CD4-positive, alpha-beta T cell treated with Interferon alpha-2 for 1 hour (primary cell): ENCODE data around the gene SCARF1.

Experiments
- DNase-seq, 2 donors: peaks; one replicate each; pipeline ENCODE4 v3.0.0-alpha.2; 2020 to 2022

Gene SCARF1

DNA sequence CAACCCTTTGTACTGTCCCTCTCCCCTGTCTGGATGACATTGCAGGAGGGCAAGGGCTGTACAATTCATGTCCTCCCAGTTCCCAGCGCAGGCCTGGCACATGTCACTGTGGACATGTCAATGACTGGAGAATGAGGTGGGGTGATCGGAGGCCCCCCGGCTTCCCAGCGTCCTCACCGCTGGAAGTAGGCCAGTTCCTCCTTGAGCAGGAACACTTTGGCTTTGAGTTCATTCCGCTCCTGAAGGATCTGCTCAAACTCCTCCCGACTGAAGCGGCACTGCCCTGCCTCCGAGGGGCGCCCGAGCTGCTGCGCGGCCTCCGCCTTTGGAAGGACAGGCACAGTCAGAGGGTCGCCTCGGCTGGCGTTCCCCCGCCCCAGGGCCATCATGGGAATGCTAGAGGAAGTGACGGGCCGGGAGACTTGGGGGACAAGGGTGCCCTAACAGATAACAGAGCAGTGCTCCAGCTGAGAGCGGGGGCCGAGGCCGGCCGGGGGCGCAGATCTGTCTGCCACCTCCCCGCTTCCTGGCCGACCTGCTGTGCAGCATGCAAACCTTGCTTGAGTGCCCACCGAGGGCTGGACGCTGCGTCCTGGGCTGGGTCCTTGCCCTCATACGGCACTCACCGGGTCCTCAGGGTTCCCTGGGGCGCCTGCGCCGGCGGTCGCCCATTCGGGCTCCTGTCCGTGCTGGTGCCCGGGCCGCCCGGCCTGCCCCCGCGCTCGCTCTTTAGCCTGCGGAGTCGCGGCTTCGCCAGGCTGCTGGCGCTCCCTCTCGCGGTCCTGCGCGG, 2.8 kb upstream of the SCARF1 start:
- no peak for DNase-seq

DNA sequence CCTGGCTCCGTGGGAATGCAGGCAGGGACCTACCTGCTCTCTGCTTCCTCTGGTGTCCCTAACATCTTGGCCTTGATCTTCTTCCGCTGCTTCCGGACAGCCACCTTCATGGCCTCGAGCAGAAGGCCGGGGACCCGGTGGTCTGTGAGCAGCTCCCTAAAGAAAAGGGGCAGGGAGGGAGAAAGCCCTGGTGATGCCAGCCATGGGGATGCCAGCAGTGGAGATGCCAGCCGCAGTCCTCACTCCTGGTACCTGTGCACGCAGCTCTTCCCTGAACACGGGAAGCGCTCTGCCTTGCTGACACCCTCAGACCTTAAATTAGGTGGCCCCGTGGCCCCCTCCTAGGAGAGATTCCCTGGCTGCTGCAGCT, 2.3 kb upstream of the SCARF1 start:
- DNase-seq = no peak

DNA sequence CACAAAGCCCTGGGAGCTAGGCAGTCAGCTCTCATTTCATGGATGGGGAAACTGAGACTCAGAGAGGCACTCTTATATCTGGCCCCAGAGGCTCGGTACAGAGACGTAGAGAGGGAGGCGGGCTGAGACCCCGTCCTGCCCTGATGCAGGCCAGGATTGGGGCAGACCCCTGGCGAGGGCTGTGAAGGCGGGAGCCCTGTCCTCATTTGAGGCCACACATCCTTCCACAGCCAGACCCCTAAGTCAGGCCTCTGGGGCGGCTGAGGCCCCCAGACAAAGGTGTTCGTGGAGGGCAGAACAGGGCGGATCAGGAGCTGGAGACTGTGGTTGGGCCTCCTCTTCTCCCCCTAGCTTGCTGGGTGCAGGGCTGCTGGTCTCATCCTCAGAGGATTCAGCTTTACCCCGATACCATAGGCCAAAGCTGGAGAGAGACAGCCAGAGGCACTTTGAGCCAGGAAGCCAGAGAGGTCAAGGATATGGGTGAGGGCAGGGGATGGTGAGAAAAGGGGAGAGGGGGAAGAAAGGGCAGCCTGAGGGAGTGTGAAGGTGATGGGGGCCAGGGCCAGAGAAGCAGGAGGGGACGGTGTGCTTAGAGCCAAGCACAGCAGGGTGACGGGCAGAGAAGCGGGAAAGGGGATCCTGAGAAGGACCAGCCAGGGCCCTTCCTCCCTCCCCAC, 805 bp upstream of the SCARF1 start:
- no peak for DNase-seq

DNA sequence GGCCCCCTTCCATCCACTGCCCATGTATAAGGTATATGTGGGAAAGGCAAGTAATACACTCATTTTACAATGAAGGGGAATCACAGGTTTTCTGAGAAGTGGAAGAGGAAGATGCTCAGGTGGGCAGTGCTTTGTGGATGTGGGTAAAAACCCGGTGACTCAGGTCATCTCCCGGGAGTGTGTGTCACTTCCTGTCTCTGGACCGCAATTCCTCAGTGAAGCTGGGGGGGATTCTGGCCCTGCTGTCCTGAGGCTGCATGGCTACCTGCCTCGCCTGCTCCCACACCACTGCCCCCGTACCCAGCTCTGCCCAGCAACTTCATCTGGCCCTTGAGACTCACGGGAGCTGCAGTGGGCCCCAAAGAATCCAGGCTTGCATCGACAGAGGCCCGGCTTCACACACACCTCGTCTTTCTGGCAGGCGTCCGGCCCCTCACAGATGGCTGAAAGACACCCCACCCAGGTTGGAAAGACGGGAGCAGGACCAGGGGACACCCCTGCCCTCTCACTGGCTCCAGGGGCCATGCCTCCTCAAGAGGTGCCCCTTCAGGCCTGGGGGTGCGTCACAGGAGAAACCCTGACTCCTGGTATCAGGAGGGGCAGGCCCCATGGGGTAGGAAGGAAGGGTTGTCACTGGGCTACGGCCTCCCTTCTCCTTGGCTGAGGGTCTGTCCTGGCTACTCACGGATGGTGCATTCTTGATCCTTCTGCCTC, 882 bp downstream of the SCARF1 start:
- peak; percentile 42 to 67 for DNase-seq

DNA sequence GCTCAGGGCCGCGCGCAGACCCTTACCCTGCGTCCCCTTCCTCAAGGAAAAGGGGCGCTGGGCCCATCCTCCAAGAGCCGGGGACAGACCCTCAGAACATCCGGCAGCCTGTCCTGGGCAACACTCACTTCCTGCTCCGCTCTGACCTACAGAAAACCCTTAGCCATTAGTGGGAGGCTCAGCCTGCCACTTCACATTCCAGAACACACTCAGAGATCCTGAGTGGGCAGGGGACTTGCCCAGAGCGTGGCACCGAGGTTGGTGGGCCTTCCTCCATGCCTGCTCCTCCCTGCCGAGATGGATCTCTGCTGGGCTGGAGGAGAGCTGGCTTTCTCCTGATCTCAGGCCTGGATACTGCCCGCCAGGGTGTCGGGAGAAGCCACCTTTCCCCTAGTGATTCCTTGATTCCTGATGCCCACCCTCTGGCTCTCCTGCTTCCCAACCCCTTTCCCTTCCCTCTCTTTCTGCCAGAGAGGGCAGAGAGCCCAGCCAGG, 1.5 kb downstream of the SCARF1 start:
- peak in 1 of 2 donors; percentile 5 for DNase-seq

DNA sequence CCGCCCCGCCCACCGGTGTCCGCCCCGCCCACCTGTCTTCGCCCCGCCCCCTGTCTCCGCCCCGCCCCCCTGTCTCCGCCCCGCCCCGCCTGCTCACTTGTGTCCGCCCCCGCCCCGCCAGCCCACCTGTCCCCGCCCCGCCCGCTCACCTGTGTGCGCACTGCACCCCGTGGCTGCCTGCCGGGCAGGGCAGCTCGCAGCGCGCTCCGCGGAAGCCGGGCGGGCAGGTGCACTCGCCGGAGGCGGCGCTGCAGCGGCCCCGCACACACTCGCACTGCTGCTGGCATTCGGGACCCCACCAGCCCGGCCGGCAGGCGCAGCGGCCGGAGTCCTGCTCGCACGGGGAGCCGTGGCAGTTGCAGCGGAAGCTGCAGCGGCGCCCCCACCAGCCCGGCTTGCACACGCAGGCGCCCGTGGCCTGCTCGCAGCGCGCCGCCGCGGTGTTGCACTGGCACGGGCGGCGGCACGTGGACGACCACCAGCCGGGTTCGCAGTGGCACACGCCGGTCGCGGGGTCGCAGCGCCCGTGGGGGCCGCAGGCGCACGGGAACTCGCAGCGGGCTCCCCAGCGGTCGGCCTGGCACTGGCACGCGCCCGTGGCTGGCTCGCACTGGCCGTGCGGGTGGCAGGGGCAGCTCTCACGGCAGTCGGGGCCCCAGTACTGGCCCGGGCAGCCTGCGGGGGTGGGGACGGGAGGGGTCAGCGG, 2.1 kb downstream of the SCARF1 start:
- peak; percentile 67 to 77 for DNase-seq

DNA sequence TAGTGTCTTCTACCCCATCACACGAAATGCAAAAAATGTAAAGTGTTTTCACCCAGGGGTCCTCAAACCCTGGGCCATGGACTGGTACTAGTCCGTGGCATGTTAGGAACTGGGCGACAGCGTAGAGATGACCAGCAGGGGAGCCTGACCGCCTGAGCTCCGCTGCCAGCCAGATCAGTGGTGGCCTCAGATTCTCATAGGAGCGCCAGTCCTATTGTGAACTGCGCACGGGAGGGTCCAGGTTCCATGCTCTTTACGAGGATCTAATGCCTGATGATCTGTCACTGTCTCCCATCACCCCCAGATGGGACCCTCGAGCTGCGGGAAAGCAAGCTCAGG, 4.5 kb downstream of the SCARF1 start:
- no peak for DNase-seq

DNA sequence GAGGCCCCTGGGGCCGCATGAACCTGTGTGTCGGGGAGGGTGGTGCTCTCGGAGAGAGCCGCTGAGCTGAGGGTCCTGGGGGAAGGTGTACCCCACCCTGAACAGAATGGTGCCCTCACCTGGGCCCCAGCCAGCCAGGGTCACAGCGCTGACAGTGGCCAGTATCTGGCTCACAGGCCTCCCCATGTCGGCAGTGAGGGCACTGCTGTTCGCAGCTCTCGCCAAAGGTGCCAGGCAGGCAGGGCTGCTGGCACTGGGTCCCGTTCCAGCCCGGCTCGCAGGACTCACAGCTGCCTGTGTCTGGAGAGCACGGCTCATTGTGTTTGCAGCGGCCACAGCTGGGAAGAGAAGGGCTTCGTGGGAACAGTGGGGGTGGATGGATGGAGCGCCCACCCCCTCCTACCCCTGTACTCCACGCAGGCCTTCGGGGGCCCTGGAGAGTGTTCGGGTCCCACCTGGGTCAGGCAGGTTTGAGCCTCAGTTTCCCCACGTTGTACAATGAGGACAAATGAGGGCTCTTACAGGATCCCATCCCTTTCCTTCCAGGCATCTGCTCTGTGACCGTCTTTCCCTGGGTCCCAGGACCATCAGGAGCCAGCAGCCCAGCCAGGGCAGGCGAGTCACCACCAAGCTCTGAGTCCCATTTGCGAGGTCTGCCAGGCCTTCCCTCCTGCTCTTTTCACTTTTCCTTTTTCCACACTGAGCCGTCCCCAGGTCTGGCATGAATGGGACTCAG, 5.0 kb downstream of the SCARF1 start:
- peak in 1 of 2 donors; percentile 4 for DNase-seq

DNA sequence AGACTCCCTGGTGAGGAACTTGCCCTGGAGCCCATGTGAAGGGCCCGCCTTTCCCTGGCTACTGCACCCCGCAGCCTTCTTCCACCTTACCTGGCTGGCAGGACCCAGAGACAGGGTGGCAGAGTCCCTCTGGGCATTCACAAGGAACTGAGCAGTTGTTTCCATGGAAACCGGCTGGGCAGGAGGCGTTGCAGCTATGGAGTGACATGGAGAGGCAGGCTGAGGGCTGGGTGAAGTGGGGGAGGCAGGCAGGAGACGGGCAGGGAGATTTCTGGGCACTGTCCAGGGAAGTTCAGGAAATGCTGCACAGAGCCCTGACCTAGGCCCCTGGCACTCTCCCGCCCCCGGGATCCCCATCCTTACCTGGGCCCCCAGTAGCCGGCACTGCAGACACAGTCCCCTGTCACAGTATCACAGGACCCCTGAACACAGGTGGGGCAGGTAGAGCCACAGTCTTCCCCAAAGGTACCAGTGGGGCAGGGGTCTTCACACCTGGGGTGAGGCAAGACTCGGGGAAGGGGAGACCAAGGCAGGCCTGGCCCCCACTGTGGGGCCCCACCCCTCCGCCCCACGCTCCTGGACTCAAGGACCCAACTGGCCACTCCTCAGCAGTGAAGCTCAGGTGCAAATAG, 5.9 kb downstream of the SCARF1 start:
- DNase-seq = no peak

DNA sequence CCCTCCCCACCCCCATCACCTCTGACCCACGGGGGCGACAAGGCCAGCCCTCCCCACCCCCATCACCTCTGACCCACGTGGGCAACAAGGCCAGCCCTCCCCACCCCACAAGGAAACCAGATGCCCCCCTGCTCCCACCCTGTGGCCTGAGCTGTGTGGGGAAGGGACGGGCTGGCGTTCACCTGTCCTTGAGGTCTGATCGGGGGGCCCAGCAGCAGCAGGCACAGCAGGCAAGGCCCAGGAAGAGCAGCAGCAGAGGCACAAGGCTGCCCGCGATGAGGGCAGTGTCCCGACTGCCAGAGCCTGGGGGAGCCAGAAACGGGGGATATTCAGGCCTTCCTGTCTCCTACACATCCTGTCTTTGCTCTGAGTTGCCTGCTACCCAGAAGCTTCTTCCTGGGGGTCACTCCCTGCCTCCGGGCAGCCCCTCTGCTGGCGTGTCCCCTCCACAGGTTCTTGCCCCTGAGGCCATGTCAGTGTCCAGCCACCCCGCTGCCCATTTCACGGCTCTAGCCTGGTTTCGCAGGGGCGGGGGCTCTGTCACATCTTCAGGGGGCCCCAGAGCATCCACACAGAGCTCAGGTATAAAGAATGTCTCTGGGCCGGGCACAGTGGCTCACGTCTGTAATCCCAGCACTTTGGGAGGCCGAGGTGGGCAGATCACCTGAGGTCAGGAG, 6.8 kb downstream of the SCARF1 start:
- no peak for DNase-seq

DNA sequence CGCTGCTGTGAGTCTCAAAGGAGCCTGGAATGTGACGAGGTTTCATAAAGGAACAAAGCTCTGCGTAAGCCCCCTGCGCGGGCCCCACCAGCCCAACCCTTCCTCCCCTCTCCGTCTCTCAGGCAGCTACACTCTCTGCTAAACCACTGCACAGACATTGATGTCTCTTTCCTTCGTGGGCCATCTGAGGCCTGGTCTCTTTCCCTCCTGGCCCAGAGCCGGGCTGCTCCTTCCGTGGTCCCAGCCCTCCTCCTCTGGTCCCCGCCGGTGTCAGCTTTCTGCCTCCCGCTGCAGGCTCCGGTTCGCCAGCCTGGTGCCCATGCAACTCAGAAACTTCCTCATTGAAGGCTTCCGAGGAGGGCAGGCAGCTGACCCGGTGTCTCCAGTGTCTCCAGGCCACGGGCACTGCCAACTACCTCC, 7.4 kb downstream of the SCARF1 start:
- DNase-seq = no peak

DNA sequence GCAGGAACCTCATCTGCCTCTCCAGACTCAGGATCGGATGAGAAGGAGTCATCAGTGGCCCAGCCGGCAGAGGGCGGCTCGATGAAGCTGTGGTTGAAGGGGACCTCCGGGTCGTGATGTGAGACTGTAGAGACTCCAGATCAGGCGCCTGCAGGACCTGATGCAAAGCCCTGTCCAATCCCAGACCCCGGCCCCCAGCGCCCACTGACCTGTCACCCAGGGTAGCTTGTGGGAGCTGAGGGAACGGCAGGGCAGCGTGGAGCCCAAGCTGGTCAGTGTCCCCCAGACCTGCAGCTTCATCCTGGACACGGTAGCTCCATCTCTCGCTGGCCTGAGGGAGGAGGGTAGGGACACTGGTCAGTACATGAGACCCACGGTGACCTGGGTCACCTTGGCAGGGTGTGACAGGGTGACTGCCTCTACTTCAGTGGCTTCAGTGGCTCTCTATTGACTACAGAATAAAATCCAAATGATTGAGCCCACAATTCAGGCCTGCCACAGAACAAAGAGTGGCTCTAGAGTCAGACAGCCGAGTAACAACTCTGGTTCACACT, 8.7 kb downstream of the SCARF1 start:
- DNase-seq = no peak

DNA sequence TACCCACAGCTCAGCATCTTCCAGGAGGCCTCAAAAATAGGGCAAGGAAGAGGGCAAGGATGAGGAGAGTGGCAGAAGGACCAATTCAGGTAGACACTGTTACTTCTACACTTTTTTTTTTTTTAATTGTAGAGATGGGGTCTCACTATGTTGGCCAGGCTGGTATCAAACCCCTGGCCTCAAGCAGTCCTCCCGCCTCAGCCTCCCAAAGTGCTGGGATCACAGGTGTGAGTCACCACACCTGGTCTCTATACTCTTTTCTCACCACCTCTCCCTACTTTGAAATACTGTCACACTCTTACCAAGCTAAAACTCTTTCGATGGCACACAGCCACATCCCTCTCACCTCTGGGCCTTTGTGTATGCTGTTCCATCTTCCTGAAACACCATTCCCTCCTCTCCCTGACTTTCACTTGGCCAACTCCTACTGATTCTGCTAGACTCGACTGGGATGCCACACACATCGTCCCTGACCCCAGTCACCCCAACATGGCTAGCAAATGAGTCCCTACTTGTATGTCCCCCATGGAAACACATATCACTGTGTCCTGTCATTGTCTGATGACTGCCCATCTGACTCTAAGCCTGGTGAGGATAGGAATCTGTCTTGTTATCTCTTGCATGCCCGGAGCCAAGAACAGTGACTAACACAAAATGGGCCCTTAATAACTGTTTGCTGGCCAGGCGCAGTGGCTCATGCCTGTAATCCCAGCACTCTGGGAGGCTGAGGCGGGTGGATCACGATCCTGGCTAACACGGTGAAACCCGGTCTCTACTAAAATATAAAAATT, 9.7 kb downstream of the SCARF1 start:
- no peak for DNase-seq

DNA sequence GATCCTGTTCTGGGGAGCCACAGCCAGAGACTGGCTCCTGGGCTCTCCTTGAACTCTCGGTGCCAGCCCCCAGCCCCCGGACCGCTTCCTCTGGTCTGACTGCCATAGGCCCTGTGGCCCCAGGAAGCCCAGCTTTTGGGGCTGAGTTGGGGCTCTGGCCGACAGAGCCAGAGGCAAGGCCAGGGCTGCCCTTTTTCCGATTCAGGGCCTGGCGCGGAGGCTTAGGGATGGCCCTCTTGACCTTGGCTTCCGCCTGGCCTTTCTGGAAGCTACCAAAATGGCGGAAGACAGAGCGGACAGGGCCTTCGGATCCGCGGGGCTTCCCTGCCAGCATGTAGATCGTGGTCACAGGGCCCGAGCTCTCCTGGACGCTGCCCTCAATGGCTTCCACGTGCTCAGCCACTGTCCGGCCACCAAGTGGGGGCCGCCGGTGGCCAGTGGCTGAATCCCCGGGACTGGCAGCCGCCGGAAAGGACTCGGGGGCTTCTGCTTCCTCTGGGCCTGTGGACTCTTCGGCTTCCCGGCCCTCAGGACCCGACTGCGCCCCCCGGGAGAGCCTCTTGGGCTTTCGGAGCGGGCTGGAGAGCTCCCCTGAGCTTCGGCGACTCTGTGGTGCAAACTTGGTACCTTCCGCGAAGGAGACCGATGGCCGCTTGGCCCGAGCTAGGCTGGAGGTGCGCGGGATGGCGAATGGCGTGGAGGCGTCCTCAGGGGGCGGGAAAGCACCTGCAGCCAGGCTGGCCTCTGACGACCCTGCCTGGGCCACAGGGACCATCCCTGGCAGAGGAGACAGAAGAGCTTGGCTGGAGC, 10.5 kb downstream of the SCARF1 start:
- DNase-seq = no peak

DNA sequence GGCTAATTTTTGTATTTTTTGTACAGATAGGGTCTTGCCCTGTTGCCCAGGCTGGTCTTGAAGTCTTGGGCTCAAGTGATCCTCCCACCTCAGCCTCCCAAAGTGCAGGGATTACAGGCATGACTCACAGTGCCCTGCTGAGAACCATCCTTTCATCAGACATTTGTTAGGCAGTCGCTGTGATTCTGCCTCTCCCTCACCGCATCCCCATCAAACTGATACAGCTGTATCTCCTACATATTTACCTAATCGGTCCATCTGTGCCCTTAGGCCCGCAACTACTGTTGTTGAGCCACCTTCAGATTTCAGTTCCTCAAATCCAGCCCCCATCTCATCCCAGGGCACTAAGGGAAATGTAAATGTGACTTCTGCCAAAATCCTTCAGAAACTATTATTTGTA, 14.9 kb downstream of the SCARF1 start:
- no peak for DNase-seq

DNA sequence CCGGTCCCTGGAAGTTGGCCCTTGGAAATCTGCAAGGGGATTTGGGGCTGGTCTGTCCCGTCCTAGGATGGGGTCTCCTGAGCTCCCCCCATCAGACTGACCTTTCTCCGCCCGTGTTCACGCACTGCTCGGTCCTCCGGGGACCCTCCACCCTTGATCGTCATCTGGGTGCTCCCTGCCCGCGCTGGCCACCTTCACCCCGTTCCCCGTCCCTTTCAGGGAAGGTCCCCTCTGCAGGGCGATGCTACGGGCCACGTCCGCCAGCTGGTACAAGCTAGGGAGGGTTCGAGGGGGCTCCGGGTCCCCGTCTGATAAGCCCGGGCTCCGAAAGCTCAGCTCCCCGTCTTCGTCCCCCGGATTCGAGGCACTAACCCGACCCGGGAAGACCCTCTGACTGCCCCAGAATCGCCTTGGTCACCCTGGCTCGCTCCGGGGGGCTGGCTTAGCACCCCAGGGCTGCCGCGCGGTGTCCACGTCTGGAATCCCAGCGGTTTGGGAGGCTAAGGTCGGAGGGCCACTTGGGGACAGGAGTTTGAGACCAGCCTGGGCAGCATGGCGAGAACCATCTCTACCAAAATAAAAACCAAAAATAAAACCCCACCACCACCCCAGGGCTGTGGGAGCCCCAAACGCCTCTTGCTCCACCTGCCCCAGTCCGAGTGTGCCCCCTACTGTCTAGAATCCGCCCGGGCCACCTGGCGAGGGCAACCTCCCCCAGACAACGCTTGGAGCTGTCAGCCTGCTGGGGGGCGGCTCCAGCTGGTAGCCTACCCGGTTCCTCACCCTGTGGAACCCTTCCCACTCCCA, 15.8 kb downstream of the SCARF1 start:
- peak; percentile 78 to 79 for DNase-seq

DNA sequence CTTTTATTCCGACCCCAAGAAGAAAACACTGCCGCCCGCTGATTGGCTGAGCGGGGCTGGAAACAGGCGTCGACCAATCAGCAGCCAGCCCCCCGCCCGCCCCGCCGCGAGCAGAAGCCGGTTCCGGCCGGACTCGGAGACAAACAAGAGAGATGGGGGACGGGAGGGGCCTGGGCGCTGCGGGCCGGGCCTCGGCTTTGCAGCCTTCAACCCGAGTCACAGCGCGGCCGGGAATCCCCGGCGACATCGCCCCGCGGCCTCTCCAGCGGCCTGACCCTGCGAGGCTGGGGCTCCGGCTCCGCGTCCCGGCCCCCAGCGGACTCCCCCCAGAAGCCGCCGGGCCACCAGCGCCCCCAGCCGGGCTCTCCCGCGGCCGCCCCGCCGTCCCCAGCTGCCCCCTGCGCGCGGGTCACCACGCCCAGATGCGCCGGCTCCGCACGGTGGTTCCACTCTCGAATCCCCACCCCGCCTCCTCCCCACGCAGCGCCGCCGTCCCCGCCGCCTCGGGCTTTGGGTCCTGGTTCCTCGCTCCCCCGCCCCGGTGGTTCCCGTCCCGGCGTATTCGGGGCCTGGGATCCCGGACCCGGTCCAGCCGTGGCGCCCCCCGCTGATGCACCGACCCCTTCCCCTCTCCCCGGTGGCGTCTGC, 16.6 kb downstream of the SCARF1 start:
- peak; percentile 91 to 93 for DNase-seq
